Keratinocyte (primary cell): Measurements from ENCODE around the gene ZNF862.

Source experiments
- CTCF ChIP-seq, 3 experiments: IDR thresholded peaks in 1 of 3; conservative IDR thresholded peaks in 1 of 3; optimal IDR thresholded peaks in 1 of 3; 2 replicates in 2 of 3; 3 replicates in 1 of 3; pipeline versions ENCODE3 to v1.5.1; 2011; ENCODE audit warnings: low read length in 3 of 3, mild to moderate bottlenecking in 3 of 3, moderate library complexity in 2 of 3, control low read depth in 1 of 3, inconsistent platforms in 1 of 3; ENCODE audit not compliant: insufficient read depth in 2 of 3; ENCODE audit errors: extremely low read depth in 1 of 3
- EZH2 ChIP-seq: IDR thresholded peaks from one replicate; pipeline ENCODE4 v1.6.1; 2012; ENCODE audit warnings: inconsistent platforms, mild to moderate bottlenecking, low read length, moderate library complexity

DNA sequence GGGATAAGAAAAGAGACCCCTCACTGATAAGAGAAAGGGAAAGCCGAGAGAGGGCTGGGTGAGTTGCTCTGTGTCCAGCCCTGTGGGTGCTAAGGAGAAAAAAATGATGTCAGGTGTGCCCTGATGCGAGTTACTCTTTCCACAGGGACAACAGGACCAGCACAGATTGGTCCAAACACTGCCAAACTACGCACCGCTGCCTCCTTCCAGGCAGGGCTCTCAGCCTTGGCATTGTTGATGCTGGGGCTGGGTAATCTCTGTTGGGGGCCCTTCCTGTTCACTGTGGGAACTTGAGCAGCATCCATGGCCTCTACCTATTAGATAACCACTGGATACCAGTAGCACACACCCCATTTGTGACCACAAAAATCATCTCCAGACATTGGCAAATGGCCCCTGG lies 25.3 kb downstream of the ZNF862 start:
- TF ChIP-seq CTCF (optimal IDR thresholded peaks at IDR 0.05 in 1 of 3, IDR thresholded peaks at IDR 0.05 in 1 of 3, conservative IDR thresholded peaks at IDR 0.05 in 1 of 3; ENCODE audit: extremely low read depth in 1 of 3, insufficient read depth in 2 of 3, low read length in 3 of 3), result no peak
- no peak for TF ChIP-seq EZH2
